Measurements from ENCODE around the gene PGRMC1.

DNA sequence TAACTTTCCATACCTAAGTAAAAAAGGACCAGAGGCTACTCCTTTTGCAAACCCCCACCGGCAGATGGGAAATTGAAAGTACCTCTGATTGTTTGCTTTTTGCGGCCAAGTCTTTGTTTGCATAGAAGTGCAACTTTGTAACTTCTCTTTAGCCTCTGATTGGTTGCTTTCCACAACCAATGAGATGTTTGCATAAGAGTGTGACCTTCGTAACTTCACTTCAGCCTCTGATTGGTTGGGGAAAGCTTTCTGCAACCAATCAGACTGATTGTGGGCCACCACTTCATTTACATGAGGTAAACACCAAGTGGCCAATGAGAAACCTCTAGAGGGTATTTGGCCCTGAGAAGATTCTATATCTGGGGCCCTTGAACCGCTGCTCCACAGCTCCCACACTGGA, 48.8 kb upstream of the PGRMC1 start:
- TF ChIP-seq POLR2A (IDR thresholded peaks at IDR 0.05) = no peak
- TF ChIP-seq, protein P1, sequence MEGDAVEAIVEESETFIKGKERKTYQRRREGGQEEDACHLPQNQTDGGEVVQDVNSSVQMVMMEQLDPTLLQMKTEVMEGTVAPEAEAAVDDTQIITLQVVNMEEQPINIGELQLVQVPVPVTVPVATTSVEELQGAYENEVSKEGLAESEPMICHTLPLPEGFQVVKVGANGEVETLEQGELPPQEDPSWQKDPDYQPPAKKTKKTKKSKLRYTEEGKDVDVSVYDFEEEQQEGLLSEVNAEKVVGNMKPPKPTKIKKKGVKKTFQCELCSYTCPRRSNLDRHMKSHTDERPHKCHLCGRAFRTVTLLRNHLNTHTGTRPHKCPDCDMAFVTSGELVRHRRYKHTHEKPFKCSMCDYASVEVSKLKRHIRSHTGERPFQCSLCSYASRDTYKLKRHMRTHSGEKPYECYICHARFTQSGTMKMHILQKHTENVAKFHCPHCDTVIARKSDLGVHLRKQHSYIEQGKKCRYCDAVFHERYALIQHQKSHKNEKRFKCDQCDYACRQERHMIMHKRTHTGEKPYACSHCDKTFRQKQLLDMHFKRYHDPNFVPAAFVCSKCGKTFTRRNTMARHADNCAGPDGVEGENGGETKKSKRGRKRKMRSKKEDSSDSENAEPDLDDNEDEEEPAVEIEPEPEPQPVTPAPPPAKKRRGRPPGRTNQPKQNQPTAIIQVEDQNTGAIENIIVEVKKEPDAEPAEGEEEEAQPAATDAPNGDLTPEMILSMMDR (IDR thresholded peaks at IDR 0.05) = no peak

All from prostate gland (tissue), 2 donors.